ENCODE measurements around the gene ZBTB12. TPM values are rescaled to one million over a fixed set of nuclear protein-coding genes. Genes with fewer than 3 reads are reported as not detected.

ZBTB12 gene
- total and polyA plus RNA-seq, 2 experiments from 2014 or later = 4.4 TPM; not detected in 1

DNA sequence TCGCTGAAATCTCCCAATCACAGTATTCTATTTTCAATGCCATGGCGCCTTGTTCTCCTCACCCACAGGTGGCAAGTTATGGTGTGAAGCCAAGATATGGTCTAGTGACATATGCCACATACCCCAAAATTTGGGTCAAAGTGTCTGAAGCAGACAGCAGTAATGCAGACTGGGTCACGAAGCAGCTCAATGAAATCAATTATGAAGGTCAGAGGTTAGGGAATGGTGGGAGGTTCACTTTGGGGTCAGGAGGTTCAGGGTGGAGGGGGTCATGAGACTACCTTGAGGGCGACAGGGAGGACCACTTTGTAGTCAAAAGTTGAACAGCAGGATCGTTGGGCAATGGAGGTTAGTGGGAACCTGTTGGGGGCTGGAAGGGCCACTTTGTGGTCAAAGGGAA is 46.4 kb upstream of the ZBTB12 start:
- TF ChIP-seq EZH2phosphoT487 (IDR thresholded peaks at IDR 0.05; ENCODE audit: low read depth, severe bottlenecking, unreplicated experiment) (no peak), EZH2 (IDR thresholded peaks at IDR 0.05; ENCODE audit: borderline replicate concordance) (no peak)
- TF ChIP-seq, protein P1, sequence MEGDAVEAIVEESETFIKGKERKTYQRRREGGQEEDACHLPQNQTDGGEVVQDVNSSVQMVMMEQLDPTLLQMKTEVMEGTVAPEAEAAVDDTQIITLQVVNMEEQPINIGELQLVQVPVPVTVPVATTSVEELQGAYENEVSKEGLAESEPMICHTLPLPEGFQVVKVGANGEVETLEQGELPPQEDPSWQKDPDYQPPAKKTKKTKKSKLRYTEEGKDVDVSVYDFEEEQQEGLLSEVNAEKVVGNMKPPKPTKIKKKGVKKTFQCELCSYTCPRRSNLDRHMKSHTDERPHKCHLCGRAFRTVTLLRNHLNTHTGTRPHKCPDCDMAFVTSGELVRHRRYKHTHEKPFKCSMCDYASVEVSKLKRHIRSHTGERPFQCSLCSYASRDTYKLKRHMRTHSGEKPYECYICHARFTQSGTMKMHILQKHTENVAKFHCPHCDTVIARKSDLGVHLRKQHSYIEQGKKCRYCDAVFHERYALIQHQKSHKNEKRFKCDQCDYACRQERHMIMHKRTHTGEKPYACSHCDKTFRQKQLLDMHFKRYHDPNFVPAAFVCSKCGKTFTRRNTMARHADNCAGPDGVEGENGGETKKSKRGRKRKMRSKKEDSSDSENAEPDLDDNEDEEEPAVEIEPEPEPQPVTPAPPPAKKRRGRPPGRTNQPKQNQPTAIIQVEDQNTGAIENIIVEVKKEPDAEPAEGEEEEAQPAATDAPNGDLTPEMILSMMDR (IDR thresholded peaks at IDR 0.05; ENCODE audit: poor library complexity) = no peak
- WGBS (ENCODE audit: low lambda C conversion rate, missing lambda C conversion rate) = 88% methylated on average over 5 of the region's 5 CpGs
- Histone ChIP-seq H3K79me2 (peaks cover 4% of the 10 kb centered on the region), H3K4me3 (no peak overlapping the region), H3K27me3 (no peaks in the 10 kb centered on the region), H3K4me1 (ENCODE audit: insufficient read depth) (peaks cover 12% of the 10 kb centered on the region), H3K27ac (no peak overlapping the region), H3K36me3 (replicated peaks; ENCODE audit: insufficient read depth, low read depth) (no peaks in the 10 kb centered on the region), H3K9me2 (replicated peaks; ENCODE audit: insufficient read depth) (no peaks in the 10 kb centered on the region), H2AFZ (no peak overlapping the region), H3K9me3 (ENCODE audit: low read depth) (no peaks in the 10 kb centered on the region), H3K4me2 (no peak overlapping the region), H4K20me1 (ENCODE audit: insufficient read depth, poor library complexity, severe bottlenecking) (no peaks in the 10 kb centered on the region)
- DNase-seq (ENCODE audit: low spot score) = no peak

DNA sequence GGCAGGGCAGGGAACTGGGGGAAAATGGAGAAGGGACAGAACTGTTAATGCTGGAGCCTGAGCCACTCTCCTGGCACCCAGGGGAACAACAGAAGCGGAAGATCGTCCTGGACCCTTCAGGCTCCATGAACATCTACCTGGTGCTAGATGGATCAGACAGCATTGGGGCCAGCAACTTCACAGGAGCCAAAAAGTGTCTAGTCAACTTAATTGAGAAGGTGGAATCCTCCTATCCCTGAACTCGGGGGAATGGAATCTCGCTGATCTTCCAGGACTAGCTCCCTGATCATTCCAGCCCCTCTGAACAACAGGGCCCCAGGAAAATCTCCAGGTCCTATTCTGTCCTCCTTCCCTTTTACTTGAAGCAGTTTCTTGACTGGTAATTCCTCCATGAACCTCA is 46.0 kb upstream of the ZBTB12 start:
- Histone ChIP-seq H3K27me3 (no peaks in the 10 kb centered on the region), H3K9me3 (ENCODE audit: low read depth) (no peaks in the 10 kb centered on the region), H3K9me2 (replicated peaks; ENCODE audit: insufficient read depth) (no peaks in the 10 kb centered on the region), H3K27ac (no peak overlapping the region), H4K20me1 (ENCODE audit: insufficient read depth, poor library complexity, severe bottlenecking) (no peaks in the 10 kb centered on the region), H3K4me2 (no peak overlapping the region), H3K4me1 (ENCODE audit: insufficient read depth) (peaks cover 12% of the 10 kb centered on the region), H3K4me3 (no peak overlapping the region), H2AFZ (no peak overlapping the region), H3K36me3 (replicated peaks; ENCODE audit: insufficient read depth, low read depth) (no peaks in the 10 kb centered on the region), H3K79me2 (peaks cover 4% of the 10 kb centered on the region)
- TF ChIP-seq EZH2 (IDR thresholded peaks at IDR 0.05; ENCODE audit: borderline replicate concordance) = no peak
- TF ChIP-seq, protein P1 (IDR thresholded peaks at IDR 0.05; ENCODE audit: poor library complexity) = no peak
- no peak for TF ChIP-seq EZH2phosphoT487 (IDR thresholded peaks at IDR 0.05; ENCODE audit: low read depth, severe bottlenecking, unreplicated experiment)
- 91% methylated on average over 4 of the region's 4 CpGs for WGBS (ENCODE audit: low lambda C conversion rate, missing lambda C conversion rate)
- DNase-seq (ENCODE audit: low spot score) = no peak

DNA sequence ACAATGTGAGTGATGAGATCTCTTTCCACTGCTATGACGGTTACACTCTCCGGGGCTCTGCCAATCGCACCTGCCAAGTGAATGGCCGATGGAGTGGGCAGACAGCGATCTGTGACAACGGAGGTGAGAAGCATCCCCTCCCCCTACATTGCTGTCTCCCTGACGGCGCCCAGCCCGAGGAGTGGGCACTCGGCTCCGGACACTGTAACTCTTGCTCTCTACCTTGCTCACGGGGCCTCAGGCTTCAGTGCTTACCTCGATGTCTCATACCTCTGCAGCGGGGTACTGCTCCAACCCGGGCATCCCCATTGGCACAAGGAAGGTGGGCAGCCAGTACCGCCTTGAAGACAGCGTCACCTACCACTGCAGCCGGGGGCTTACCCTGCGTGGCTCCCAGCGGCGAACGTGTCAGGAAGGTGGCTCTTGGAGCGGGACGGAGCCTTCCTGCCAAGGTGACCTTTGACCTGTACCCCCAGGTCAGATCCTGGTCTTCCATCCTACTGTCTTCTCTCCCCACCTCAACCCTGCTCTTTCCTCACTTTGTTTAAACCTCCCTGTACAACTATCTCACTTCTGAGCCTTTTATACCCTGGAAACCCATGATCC is 45.3 kb upstream of the ZBTB12 start:
- peak overlapping the region; percentile 95 for H3K27ac ChIP-seq
- peak overlapping the region; percentile 72 for H3K4me2 ChIP-seq
- TF ChIP-seq EZH2phosphoT487 (IDR thresholded peaks at IDR 0.05; ENCODE audit: low read depth, severe bottlenecking, unreplicated experiment) (no peak), EZH2 (IDR thresholded peaks at IDR 0.05; ENCODE audit: borderline replicate concordance) (no peak)
- TF ChIP-seq, protein P1 (IDR thresholded peaks at IDR 0.05; ENCODE audit: poor library complexity) = no peak
- H3K79me2 ChIP-seq = peaks cover 4% of the 10 kb centered on the region
- no peak for DNase-seq (ENCODE audit: low spot score)
- no peaks in the 10 kb centered on the region for H3K27me3 ChIP-seq
- no peaks in the 10 kb centered on the region for H4K20me1 ChIP-seq (ENCODE audit: insufficient read depth, poor library complexity, severe bottlenecking)
- WGBS (ENCODE audit: low lambda C conversion rate, missing lambda C conversion rate) = 89% methylated on average over 24 of the region's 24 CpGs
- no peak overlapping the region for H3K4me3 ChIP-seq
- H3K36me3 ChIP-seq (replicated peaks; ENCODE audit: insufficient read depth, low read depth) = no peaks in the 10 kb centered on the region
- no peaks in the 10 kb centered on the region for H3K9me2 ChIP-seq (replicated peaks; ENCODE audit: insufficient read depth)
- no peak overlapping the region for H2AFZ ChIP-seq
- H3K4me1 ChIP-seq (ENCODE audit: insufficient read depth) = peaks cover 12% of the 10 kb centered on the region
- H3K9me3 ChIP-seq (ENCODE audit: low read depth) = no peaks in the 10 kb centered on the region

All from hepatocyte (in vitro differentiated cells).